ENCODE data around the gene GRHL3.

Gene GRHL3

GRCh38 chr1:24357038-24357437 is 37.9 kb downstream of the GRHL3 start:
- Mint-ChIP-seq H3K4me3 (no peak overlapping the region), H3K9me3 (ENCODE audit: low read depth) (no peaks in the 10 kb centered on the region), H3K27me3 (no peaks in the 10 kb centered on the region), H3K36me3 (peaks cover 7% of the 10 kb centered on the region), H3K4me1 (ENCODE audit: low read depth) (peaks cover 3% of the 10 kb centered on the region), H3K27ac (no peak overlapping the region)

- Mint-ChIP-seq H3K27me3 (no peaks in the 10 kb centered on the region), H3K4me1 (ENCODE audit: low read depth) (peaks cover 10% of the 10 kb centered on the region), H3K27ac (no peak overlapping the region), H3K4me3 (no peak overlapping the region), H3K9me3 (ENCODE audit: low read depth) (no peaks in the 10 kb centered on the region), H3K36me3 (peaks cover 7% of the 10 kb centered on the region)
Observed at GRCh38 chr1:24360681-24361080, 41.5 kb downstream of the GRHL3 start.

GRCh38 chr1:24361811-24362210 is 42.7 kb downstream of the GRHL3 start:
- no peaks in the 10 kb centered on the region for H3K9me3 Mint-ChIP-seq (ENCODE audit: low read depth)

GRCh38 chr1:24362396-24362795 is 43.2 kb downstream of the GRHL3 start:
- Mint-ChIP-seq H3K27me3 (no peaks in the 10 kb centered on the region), H3K36me3 (peaks cover 10% of the 10 kb centered on the region), H3K4me1 (ENCODE audit: low read depth) (peaks cover 10% of the 10 kb centered on the region), H3K9me3 (ENCODE audit: low read depth) (no peaks in the 10 kb centered on the region), H3K27ac (no peak overlapping the region), H3K4me3 (no peak overlapping the region)

More at GRCh38 chr1:24361811-24362210, 42.7 kb downstream of the GRHL3 start:
- no peak overlapping the region for H3K27ac Mint-ChIP-seq
- H3K27me3 Mint-ChIP-seq, result no peaks in the 10 kb centered on the region
- peaks cover 7% of the 10 kb centered on the region for H3K36me3 Mint-ChIP-seq
- no peak overlapping the region for H3K4me3 Mint-ChIP-seq
- H3K4me1 Mint-ChIP-seq (ENCODE audit: low read depth), result peaks cover 10% of the 10 kb centered on the region

GRCh38 chr1:24362982-24363614 is 43.9 kb downstream of the GRHL3 start:
- peaks cover 8% of the 10 kb centered on the region for H3K36me3 Mint-ChIP-seq
- peaks cover 10% of the 10 kb centered on the region for H3K4me1 Mint-ChIP-seq (ENCODE audit: low read depth)
- H3K27me3 Mint-ChIP-seq, result no peaks in the 10 kb centered on the region
- H3K27ac Mint-ChIP-seq, result no peak overlapping the region
- no peak overlapping the region for H3K4me3 Mint-ChIP-seq
- no peaks in the 10 kb centered on the region for H3K9me3 Mint-ChIP-seq (ENCODE audit: low read depth)

GRCh38 chr1:24363994-24364393 is 44.8 kb downstream of the GRHL3 start:
- Mint-ChIP-seq H3K4me3 (no peak overlapping the region), H3K9me3 (ENCODE audit: low read depth) (no peaks in the 10 kb centered on the region), H3K36me3 (peaks cover 8% of the 10 kb centered on the region), H3K27me3 (no peaks in the 10 kb centered on the region), H3K27ac (no peak overlapping the region), H3K4me1 (ENCODE audit: low read depth) (peaks cover 10% of the 10 kb centered on the region)

- Mint-ChIP-seq H3K9me3 (ENCODE audit: low read depth) (no peaks in the 10 kb centered on the region), H3K4me1 (ENCODE audit: low read depth) (peaks cover 10% of the 10 kb centered on the region), H3K4me3 (no peak overlapping the region), H3K36me3 (peaks cover 9% of the 10 kb centered on the region), H3K27ac (no peak overlapping the region), H3K27me3 (no peaks in the 10 kb centered on the region)
Observed at GRCh38 chr1:24364605-24364974, 45.4 kb downstream of the GRHL3 start.

GRCh38 chr1:24364975-24365678 is 46.0 kb downstream of the GRHL3 start:
- no peak overlapping the region for H3K4me3 Mint-ChIP-seq
- H3K4me1 Mint-ChIP-seq (ENCODE audit: low read depth), result peaks cover 10% of the 10 kb centered on the region
- H3K27ac Mint-ChIP-seq, result peak overlapping the region; percentile 38
- H3K27me3 Mint-ChIP-seq, result no peaks in the 10 kb centered on the region
- H3K9me3 Mint-ChIP-seq (ENCODE audit: low read depth), result no peaks in the 10 kb centered on the region
- peaks cover 12% of the 10 kb centered on the region for H3K36me3 Mint-ChIP-seq

- no peaks in the 10 kb centered on the region for H3K9me3 Mint-ChIP-seq (ENCODE audit: low read depth)
- peaks cover 10% of the 10 kb centered on the region for H3K36me3 Mint-ChIP-seq
- no peak overlapping the region for H3K27ac Mint-ChIP-seq
- no peak overlapping the region for H3K4me3 Mint-ChIP-seq
- no peaks in the 10 kb centered on the region for H3K27me3 Mint-ChIP-seq
- peaks cover 10% of the 10 kb centered on the region for H3K4me1 Mint-ChIP-seq (ENCODE audit: low read depth)
Observed at GRCh38 chr1:24366707-24367106, 47.5 kb downstream of the GRHL3 start.

GRCh38 chr1:24369199-24369598 is 50.0 kb downstream of the GRHL3 start:
- no peaks in the 10 kb centered on the region for H3K27me3 Mint-ChIP-seq
- peaks cover 10% of the 10 kb centered on the region for H3K36me3 Mint-ChIP-seq
- no peak overlapping the region for H3K4me3 Mint-ChIP-seq
- no peak overlapping the region for H3K27ac Mint-ChIP-seq
- H3K9me3 Mint-ChIP-seq (ENCODE audit: low read depth), result no peaks in the 10 kb centered on the region
- peaks cover 10% of the 10 kb centered on the region for H3K4me1 Mint-ChIP-seq (ENCODE audit: low read depth)

GRCh38 chr1:24369801-24370200 is 50.6 kb downstream of the GRHL3 start:
- Mint-ChIP-seq H3K9me3 (ENCODE audit: low read depth) (no peaks in the 10 kb centered on the region), H3K4me1 (ENCODE audit: low read depth) (peaks cover 9% of the 10 kb centered on the region), H3K27ac (no peak overlapping the region), H3K4me3 (no peak overlapping the region), H3K27me3 (no peaks in the 10 kb centered on the region), H3K36me3 (peaks cover 10% of the 10 kb centered on the region)

- Mint-ChIP-seq H3K4me1 (ENCODE audit: low read depth) (no peaks in the 10 kb centered on the region), H3K27me3 (no peaks in the 10 kb centered on the region), H3K4me3 (no peak overlapping the region), H3K36me3 (peaks cover 10% of the 10 kb centered on the region), H3K27ac (no peak overlapping the region), H3K9me3 (ENCODE audit: low read depth) (no peaks in the 10 kb centered on the region)
Observed at GRCh38 chr1:24373044-24373443, 53.9 kb downstream of the GRHL3 start.

GRCh38 chr1:24373710-24374109 is 54.6 kb downstream of the GRHL3 start:
- no peak overlapping the region for H3K27ac Mint-ChIP-seq
- no peaks in the 10 kb centered on the region for H3K4me1 Mint-ChIP-seq (ENCODE audit: low read depth)
- H3K27me3 Mint-ChIP-seq, result no peaks in the 10 kb centered on the region
- H3K36me3 Mint-ChIP-seq, result peaks cover 11% of the 10 kb centered on the region
- H3K9me3 Mint-ChIP-seq (ENCODE audit: low read depth), result no peaks in the 10 kb centered on the region
- no peak overlapping the region for H3K4me3 Mint-ChIP-seq

- H3K27me3 Mint-ChIP-seq, result no peaks in the 10 kb centered on the region
- H3K27ac Mint-ChIP-seq, result no peak overlapping the region
- H3K4me3 Mint-ChIP-seq, result no peak overlapping the region
- no peaks in the 10 kb centered on the region for H3K9me3 Mint-ChIP-seq (ENCODE audit: low read depth)
- peaks cover 13% of the 10 kb centered on the region for H3K36me3 Mint-ChIP-seq
- H3K4me1 Mint-ChIP-seq (ENCODE audit: low read depth), result no peaks in the 10 kb centered on the region
Observed at GRCh38 chr1:24374891-24375786, 56.0 kb downstream of the GRHL3 start.

GRCh38 chr1:24379733-24380315 is 60.7 kb downstream of the GRHL3 start:
- Mint-ChIP-seq H3K9me3 (ENCODE audit: low read depth) (no peaks in the 10 kb centered on the region), H3K4me1 (ENCODE audit: low read depth) (peaks cover 5% of the 10 kb centered on the region), H3K36me3 (peaks cover 13% of the 10 kb centered on the region), H3K27ac (no peak overlapping the region), H3K27me3 (no peaks in the 10 kb centered on the region), H3K4me3 (no peak overlapping the region)

Measured in activated naive CD8-positive, alpha-beta T cell (primary cell).